ENCODE results near the gene GATAD2A. TPM values are rescaled to one million over a fixed set of nuclear protein-coding genes. Genes with fewer than 3 reads are reported as not detected.

The GATAD2A gene
- total and polyA plus RNA-seq, 10 of the 15 experiments (the other 5 are each of a cell fraction or from before 2014, with no cell fraction given) = 2.6 to 173 (median 32.0) TPM

DNA sequence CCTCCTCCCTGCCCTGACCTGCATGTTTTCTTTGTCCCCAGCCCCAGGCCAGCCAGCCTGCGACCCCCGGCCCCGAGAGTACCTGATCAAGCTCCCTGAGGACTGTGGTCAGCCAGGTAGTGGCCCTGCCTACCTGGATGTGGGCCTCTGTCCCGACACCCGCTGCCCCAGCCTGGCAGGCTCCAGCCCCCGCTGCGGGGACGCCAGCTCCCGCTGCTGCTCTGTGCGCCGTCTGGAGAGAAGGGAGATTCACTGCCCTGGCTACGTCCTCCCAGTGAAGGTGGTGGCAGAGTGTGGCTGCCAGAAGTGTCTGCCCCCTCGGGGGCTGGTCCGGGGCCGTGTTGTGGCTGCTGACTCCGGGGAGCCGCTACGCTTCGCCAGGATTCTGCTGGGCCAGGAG is 138.2 kb downstream of the GATAD2A start:
- H3K4me1 ChIP-seq (ENCODE audit: control insufficient read depth, insufficient read depth, low read length) = peaks cover 3% of the 10 kb centered on the region
- no peak overlapping the region for H3K9ac ChIP-seq (ENCODE audit: control insufficient read depth, insufficient read depth, low read length)
- no peaks in the 10 kb centered on the region for H3K36me3 ChIP-seq (ENCODE audit: control insufficient read depth in 2 of 2, insufficient read depth in 2 of 2, low read length in 1 of 2)
- ChIA-PET RAD21 (ENCODE audit: unreplicated experiment) (no interaction called here), SMC1A (ENCODE audit: uncharacterized antibody, unreplicated experiment) (no interaction called here), POLR2A (interaction anchor here (1.0 kb wide), 1 partner anchor 9 kb away, joined by 3 read pairs; no protein-coding TSS in a partner anchor), CTCF (interaction anchor here (0.9 to 1.6 kb wide), 3 partner anchors 8 to 12 kb away, joined by 3 to 5 read pairs (median 3); no protein-coding TSS in a partner anchor)
- TF ChIP-seq, protein P1, sequence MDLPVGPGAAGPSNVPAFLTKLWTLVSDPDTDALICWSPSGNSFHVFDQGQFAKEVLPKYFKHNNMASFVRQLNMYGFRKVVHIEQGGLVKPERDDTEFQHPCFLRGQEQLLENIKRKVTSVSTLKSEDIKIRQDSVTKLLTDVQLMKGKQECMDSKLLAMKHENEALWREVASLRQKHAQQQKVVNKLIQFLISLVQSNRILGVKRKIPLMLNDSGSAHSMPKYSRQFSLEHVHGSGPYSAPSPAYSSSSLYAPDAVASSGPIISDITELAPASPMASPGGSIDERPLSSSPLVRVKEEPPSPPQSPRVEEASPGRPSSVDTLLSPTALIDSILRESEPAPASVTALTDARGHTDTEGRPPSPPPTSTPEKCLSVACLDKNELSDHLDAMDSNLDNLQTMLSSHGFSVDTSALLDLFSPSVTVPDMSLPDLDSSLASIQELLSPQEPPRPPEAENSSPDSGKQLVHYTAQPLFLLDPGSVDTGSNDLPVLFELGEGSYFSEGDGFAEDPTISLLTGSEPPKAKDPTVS (IDR thresholded peaks at IDR 0.05; ENCODE audit: low read depth, low read length) = no peak
- TF ChIP-seq POLR2AphosphoS5 (IDR thresholded peaks at IDR 0.05; ENCODE audit: low read length) (no peak), USF1 (IDR thresholded peaks at IDR 0.05; ENCODE audit: borderline replicate concordance, extremely low read length, insufficient read depth, low read depth, low read length) (no peak), PKNOX1 (IDR thresholded peaks at IDR 0.05) (no peak), POLR2A (IDR thresholded peaks at IDR 0.05; ENCODE audit: low read depth, low read length) (no peak)
- TF ChIP-seq, protein P2, sequence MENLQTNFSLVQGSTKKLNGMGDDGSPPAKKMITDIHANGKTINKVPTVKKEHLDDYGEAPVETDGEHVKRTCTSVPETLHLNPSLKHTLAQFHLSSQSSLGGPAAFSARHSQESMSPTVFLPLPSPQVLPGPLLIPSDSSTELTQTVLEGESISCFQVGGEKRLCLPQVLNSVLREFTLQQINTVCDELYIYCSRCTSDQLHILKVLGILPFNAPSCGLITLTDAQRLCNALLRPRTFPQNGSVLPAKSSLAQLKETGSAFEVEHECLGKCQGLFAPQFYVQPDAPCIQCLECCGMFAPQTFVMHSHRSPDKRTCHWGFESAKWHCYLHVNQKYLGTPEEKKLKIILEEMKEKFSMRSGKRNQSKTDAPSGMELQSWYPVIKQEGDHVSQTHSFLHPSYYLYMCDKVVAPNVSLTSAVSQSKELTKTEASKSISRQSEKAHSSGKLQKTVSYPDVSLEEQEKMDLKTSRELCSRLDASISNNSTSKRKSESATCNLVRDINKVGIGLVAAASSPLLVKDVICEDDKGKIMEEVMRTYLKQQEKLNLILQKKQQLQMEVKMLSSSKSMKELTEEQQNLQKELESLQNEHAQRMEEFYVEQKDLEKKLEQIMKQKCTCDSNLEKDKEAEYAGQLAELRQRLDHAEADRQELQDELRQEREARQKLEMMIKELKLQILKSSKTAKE (IDR thresholded peaks at IDR 0.05; ENCODE audit: low read depth, poor library complexity, severe bottlenecking) = no peak
- no peak for DNase-seq (ENCODE audit: low read depth, low spot score)
- no peaks in the 10 kb centered on the region; the same call in 2 of the 3 replicates for H3K9me3 ChIP-seq (replicated peaks; ENCODE audit: control insufficient read depth, insufficient read depth, low read length)
- WGBS (ENCODE audit: insufficient coverage, insufficient replicate concordance, low lambda C conversion rate, missing lambda C conversion rate) = 48% methylated on average over 12 of the region's 19 CpGs
- peaks cover 0 to 1% of the 10 kb centered on the region in 2 experiments; a peak in 1 of 4 replicates for H3K27me3 ChIP-seq (replicated peaks in 1 of 2; ENCODE audit: control insufficient read depth in 2 of 2, insufficient read depth in 2 of 2, low read length in 1 of 2)
- intact Hi-C loops (cut with micrococcal nuclease; ENCODE audit: unreplicated experiment) = no loop called here
- H3K79me2 ChIP-seq (ENCODE audit: control insufficient read depth, insufficient read depth, low read length) = no peaks in the 10 kb centered on the region
- no peaks in the 10 kb centered on the region for H4K20me1 ChIP-seq (ENCODE audit: control insufficient read depth, insufficient read depth)
- no TSS peak for BruUV-seq (replicated peaks)
- no peak for ATAC-seq
- FAIRE-seq = no peak
- no peak overlapping the region for H2AFZ ChIP-seq (ENCODE audit: control insufficient read depth, low read depth, low read length)
- no peak overlapping the region for H3K4me3 ChIP-seq
- H3K4me2 ChIP-seq (ENCODE audit: control insufficient read depth, insufficient read depth) = no peak overlapping the region
- no peak overlapping the region for H3K27ac ChIP-seq (ENCODE audit: control insufficient read depth, insufficient read depth)
- in situ Hi-C loops (cut with MboI) = loop anchor here (25.0 kb wide), 4 partner anchors 869 to 1494 kb away; partner anchors contain the start of genes ZNF66 and ZNF737

All from GM12878 (cell line).